GM04503 (cell line): ENCODE data around the gene AKT1.

ENCODE experiments used
- DNase-seq: peaks from one replicate; pipeline ENCODE4 v3.0.0-alpha.2; 2012; ENCODE audit warnings: low read depth

AKT1 gene

DNA sequence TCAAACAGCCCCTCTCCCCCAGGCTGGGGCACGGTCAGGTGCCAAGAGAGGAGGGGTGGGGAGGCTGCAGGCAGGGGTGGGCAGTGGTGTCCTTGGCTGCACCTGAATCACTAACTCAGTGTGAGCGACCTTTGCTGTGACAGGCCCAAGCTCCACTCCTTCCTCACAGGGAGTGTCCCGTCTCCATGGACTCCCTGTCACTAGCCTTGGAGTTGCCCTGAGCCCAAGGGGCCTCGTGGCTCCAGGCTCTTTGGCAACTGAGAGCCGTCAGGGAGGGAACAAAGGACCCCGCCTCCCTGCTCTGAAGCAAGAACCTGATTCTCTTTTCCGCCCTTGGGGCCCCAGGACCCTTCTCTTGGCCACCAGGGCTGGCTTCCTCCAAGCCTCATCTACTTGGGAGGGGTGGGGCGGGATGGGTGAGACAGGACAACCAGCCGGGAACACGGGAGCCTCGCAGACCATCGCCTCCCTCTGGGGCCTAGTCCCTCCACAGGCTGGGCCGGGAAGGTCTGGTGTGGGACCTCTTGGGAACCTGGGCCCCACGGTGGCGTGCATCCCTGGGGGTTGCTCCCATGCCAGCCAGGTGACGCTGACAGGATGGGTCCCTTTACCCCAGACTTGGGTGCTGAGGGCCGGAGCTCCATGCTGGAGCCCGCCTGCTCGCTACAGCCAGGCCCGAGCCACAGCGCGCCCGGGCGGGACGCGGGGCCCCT, 72.5 kb downstream of the AKT1 start:
- DNase-seq, result no peak

DNA sequence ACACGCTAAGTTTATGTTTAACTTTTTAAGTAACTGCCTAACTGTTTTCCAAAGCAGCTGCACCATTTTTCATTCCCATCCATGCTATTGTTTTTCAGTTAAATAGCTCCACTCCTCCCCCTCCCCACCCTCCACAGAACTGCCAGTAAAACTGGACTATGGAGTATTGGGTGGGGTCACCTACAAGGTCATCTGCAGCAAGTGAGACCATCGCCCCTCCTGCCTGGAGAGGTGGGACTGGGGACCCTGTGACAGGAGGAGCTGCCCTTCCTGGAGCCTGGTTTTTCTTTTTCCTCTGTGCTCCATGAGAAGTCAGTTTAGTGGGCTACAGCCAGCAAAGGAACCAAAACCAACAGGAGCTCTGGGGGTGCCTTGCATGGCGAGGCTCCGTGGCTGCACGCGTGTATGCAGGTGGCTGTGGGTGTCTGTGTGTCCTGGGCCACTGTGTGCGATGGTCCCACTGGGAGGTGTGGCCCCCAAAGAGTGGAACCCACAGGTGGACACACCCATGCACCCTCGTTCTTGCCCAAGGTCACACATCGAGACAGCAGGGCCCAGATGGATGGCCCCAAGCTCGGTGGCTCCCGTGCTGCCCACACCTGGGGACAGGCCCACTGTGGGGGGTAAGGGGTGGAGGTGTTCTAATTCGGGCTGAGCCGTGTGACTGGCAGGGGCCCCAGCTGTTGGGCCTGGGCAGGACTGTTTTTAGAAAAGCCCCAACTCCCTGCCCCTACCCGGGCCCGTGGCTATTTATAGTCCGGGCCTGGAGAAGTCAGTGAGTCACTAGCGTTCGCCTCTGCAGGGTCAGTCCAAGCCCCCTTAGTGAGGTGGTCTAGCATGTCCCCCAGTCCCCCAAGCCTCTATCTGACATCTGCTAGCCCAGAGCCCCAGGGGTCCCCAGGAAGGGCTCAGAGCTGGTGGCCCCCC, 73.8 kb downstream of the AKT1 start:
- no peak for DNase-seq
